Smooth muscle cell (in vitro differentiated cells): ENCODE results near the gene CLDN1. TPM values are rescaled to one million over a fixed set of nuclear protein-coding genes. Genes with fewer than 3 reads are reported as not detected.
A peak's percentile ranks its signal among the peaks of the same experiment; 100 is the strongest.

Experiments used
- DNase-seq: peaks from one replicate; lab custom pipeline; 2025; ENCODE audit not compliant: unreplicated experiment; lab: John Stamatoyannopoulos, UW
- H2AFZ ChIP-seq: fragments of 200-600 bp; sonication (generic); 2 replicates; pipeline ENCODE4 v1.6.0; 2016; ENCODE audit warnings: antibody characterized with exemption, low read depth, mild to moderate bottlenecking
- H3F3A ChIP-seq: fragments of 200-600 bp; sonication (generic); 2 replicates; pipeline ENCODE4 v1.6.0; 2017; ENCODE audit warnings: antibody characterized with exemption, low read depth
- H3K27ac ChIP-seq: fragments of 200-600 bp; sonication (generic); 2 replicates; pipeline ENCODE4 v1.5.1; 2016; ENCODE audit warnings: low read depth, mild to moderate bottlenecking
- H3K27me3 ChIP-seq: fragments of 200-600 bp; sonication (generic); 2 replicates; pipeline ENCODE4 v1.6.1; 2016; ENCODE audit warnings: low read depth, mild to moderate bottlenecking
- H3K36me3 ChIP-seq: fragments of 200-600 bp; sonication (generic); 2 replicates; pipeline ENCODE4 v1.5.1; 2016; ENCODE audit warnings: low read depth
- H3K4me1 ChIP-seq: fragments of 200-600 bp; sonication (generic); 2 replicates; pipeline ENCODE4 v1.5.1; 2016; ENCODE audit warnings: low read depth
- H3K4me2 ChIP-seq: fragments of 200-600 bp; sonication (generic); 2 replicates; pipeline ENCODE4 v1.6.0; 2016; ENCODE audit warnings: mild to moderate bottlenecking
- H3K4me3 ChIP-seq: fragments of 200-600 bp; sonication (generic); 2 replicates; pipeline ENCODE4 v1.5.1; 2016; ENCODE audit warnings: mild to moderate bottlenecking
- H3K79me2 ChIP-seq: fragments of 200-600 bp; sonication (generic); 2 replicates; pipeline ENCODE4 v1.6.0; 2016; ENCODE audit warnings: low read depth, mild to moderate bottlenecking
- H3K9ac ChIP-seq: fragments of 200-600 bp; sonication (generic); 2 replicates; pipeline ENCODE4 v1.6.0; 2016; ENCODE audit warnings: low read depth
- H3K9me3 ChIP-seq: fragments of 200-600 bp; sonication (generic); replicated peaks from 2 replicates; pipeline ENCODE4 v1.5.1; 2016; ENCODE audit warnings: low read depth
- H4K20me1 ChIP-seq: fragments of 200-600 bp; sonication (generic); 2 replicates; pipeline ENCODE4 v1.6.0; 2016; ENCODE audit warnings: low read depth
- CTCF ChIP-seq: fragments of 200-600 bp; sonication (generic); IDR thresholded peaks from 2 replicates; pipeline ENCODE4 v1.5.1; 2017; ENCODE audit warnings: borderline replicate concordance, mild to moderate bottlenecking, antibody characterized with exemption; ENCODE audit not compliant: insufficient read depth, poor library complexity, severe bottlenecking
- WGBS: methylation state at CpG from one replicate; pipeline ENCODE4 v1.1.7; 2016; ENCODE audit warnings: low lambda C conversion rate; 5-methylcytosine and 5-hydroxymethylcytosine counted together
- polyA plus RNA-seq: library from polyadenylated mRNA; unstranded; fragments of >200 nt; fragmentation: Nextera tagmentation; extraction: Ambion mirVana; gene quantifications from 2 replicates; pipeline ENCODE4 v1.2.1, GENCODE V29; 2016
- total RNA-seq: library from RNA; depleted of rRNA; stranded (reverse); fragments of >200 nt; gene quantifications from 2 replicates; pipeline ENCODE4 v1.2.3, GENCODE V29; 2014

Gene CLDN1
- total and polyA plus RNA-seq, 2 experiments from 2014 or later: 3.8 to 30.5 TPM

- Histone ChIP-seq H3K9me3 (no peaks in the 10 kb centered on the region), H3K4me1 (no peaks in the 10 kb centered on the region), H4K20me1 (no peaks in the 10 kb centered on the region), H3K9ac (no peak overlapping the region), H3K27me3 (no peaks in the 10 kb centered on the region), H3K4me3 (no peak overlapping the region), H3K4me2 (no peak overlapping the region), H3F3A (no peaks in the 10 kb centered on the region), H2AFZ (peak overlapping the region; percentile 16), H3K27ac (no peak overlapping the region), H3K79me2 (no peaks in the 10 kb centered on the region), H3K36me3 (no peaks in the 10 kb centered on the region)
- TF ChIP-seq CTCF: no peak
- no peak for DNase-seq
- 91% methylated on average over 5 of the region's 5 CpGs for WGBS
Observed at GRCh38 chr3:190337301-190337700, 15.1 kb upstream of the CLDN1 start.

GRCh38 chr3:190336516-190337189, 14.4 kb upstream of the CLDN1 start:
- H3K9me3 ChIP-seq: no peaks in the 10 kb centered on the region
- no peaks in the 10 kb centered on the region for H3K4me1 ChIP-seq
- H3F3A ChIP-seq: no peaks in the 10 kb centered on the region
- no peak overlapping the region for H3K9ac ChIP-seq
- DNase-seq: no peak
- no peak overlapping the region for H3K4me3 ChIP-seq
- H3K27ac ChIP-seq: no peak overlapping the region
- WGBS: 24% methylated on average over 3 of the region's 3 CpGs
- no peaks in the 10 kb centered on the region for H3K79me2 ChIP-seq
- no peaks in the 10 kb centered on the region for H3K36me3 ChIP-seq
- no peaks in the 10 kb centered on the region for H4K20me1 ChIP-seq
- H3K27me3 ChIP-seq: no peaks in the 10 kb centered on the region
- no peak overlapping the region for H2AFZ ChIP-seq
- H3K4me2 ChIP-seq: no peak overlapping the region
- TF ChIP-seq CTCF: no peak

DNA sequence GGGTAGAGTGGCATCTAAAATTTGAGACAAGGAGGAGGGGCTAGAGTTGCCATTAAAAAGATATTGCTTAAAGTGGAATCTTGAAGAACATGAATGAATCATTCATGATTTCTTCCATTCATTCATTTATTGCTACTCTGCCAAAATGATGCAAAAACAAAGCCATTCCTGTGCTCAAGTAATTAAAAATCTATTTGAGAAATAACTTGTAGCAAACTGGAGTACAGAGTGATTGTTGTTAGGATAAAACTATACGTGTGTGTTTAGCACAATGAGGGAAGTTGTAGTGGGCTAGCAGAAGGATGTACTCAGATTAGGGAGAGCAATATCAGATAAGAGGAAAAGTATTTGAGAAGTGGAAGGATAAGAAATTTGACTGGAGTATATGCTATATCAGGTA, 11.7 kb upstream of the CLDN1 start:
- TF ChIP-seq CTCF: no peak
- Histone ChIP-seq H3K9me3 (no peaks in the 10 kb centered on the region), H3K79me2 (no peaks in the 10 kb centered on the region), H3K4me1 (no peaks in the 10 kb centered on the region), H4K20me1 (no peaks in the 10 kb centered on the region), H3K36me3 (no peaks in the 10 kb centered on the region), H3K9ac (no peak overlapping the region), H3K4me2 (no peak overlapping the region), H3K27me3 (no peaks in the 10 kb centered on the region), H2AFZ (no peak overlapping the region), H3K27ac (no peak overlapping the region), H3F3A (no peaks in the 10 kb centered on the region), H3K4me3 (no peak overlapping the region)
- no peak for DNase-seq
- 90% methylated on average over 1 of the region's 1 CpG for WGBS
